Chondrocyte (in vitro differentiated cells): Measurements from ENCODE around the gene GANC. TPM values are rescaled to one million over a fixed set of nuclear protein-coding genes. Genes with fewer than 3 reads are reported as not detected.

Source experiments
- DNase-seq: peaks from one replicate; pipeline ENCODE4 v3.0.0; 2021; ENCODE audit warnings: mixed read lengths, low spot score
- H3K27ac Mint-ChIP-seq: one replicate; pipeline ENCODE4 v1.8.0; 2021; ENCODE audit warnings: mild to moderate bottlenecking, moderate library complexity, mixed read lengths; ENCODE audit not compliant: unreplicated experiment
- H3K27me3 Mint-ChIP-seq: 2 replicates; pipeline ENCODE4 v1.8.0; 2021; ENCODE audit warnings: low read depth, mixed read lengths
- H3K36me3 Mint-ChIP-seq: 2 replicates; pipeline ENCODE4 v1.8.0; 2021; ENCODE audit warnings: low read depth, mixed read lengths
- H3K4me1 Mint-ChIP-seq: 2 replicates; pipeline ENCODE4 v1.8.0; 2021; ENCODE audit warnings: low read depth, mild to moderate bottlenecking, mixed read lengths
- H3K4me3 Mint-ChIP-seq: one replicate; pipeline ENCODE4 v1.8.0; 2021; ENCODE audit warnings: mild to moderate bottlenecking, moderate library complexity, mixed read lengths; ENCODE audit not compliant: unreplicated experiment
- H3K9me3 Mint-ChIP-seq: 2 replicates; pipeline ENCODE4 v1.8.0; 2021; ENCODE audit warnings: low read depth, mixed read lengths
- CTCF ChIP-seq: fragments of 200-600 bp; sonication (generic); IDR thresholded peaks from 2 replicates; pipeline ENCODE4 v1.5.0; 2021; ENCODE audit warnings: antibody characterized with exemption, mild to moderate bottlenecking, moderate library complexity
- total RNA-seq: library from RNA; stranded (reverse); gene quantifications from 3 replicates; pipeline ENCODE4 v1.2.1, GENCODE V29; 2021

The GANC gene
- total RNA-seq, 1 donor from 2014 or later, result 20.7 TPM

DNA sequence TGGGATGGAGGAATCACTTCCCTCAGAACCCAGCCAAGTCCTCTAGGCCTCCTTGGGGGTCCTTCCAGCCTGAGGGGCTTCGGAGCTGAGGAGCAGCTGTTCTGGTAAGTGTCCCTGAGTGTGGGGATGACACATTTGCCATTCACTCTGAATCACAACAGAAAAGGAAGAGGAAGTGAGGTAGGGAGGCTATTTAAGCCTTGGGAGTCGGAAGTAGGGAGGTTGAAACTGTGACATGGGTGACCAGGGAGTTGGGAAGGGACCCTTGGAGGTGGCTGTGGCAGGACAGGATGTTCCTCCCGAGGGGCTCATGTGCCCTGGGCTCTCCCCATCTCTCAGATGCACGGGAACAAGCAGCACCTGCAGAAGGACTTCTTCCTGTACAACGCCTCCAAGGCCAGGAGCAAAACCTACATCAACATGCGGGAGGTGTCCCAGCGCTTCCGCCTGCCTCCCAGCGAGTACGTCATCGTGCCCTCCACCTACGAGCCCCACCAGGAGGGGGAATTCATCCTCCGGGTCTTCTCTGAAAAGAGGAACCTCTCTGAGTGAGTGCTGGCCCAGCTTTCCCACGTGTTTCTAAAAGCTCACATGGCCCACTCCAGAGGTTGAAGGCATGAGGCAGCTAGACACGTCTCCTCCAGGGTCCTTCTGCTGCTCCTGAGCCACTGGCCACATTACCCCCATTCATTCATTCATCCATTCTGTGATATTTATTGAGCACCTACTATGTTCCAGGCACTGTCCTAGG lies 129.6 kb downstream of the GANC start:
- H3K27me3 Mint-ChIP-seq, result no peaks in the 10 kb centered on the region
- peaks cover 2% of the 10 kb centered on the region for H3K36me3 Mint-ChIP-seq
- no peaks in the 10 kb centered on the region for H3K9me3 Mint-ChIP-seq
- no peak for DNase-seq
- no peaks in the 10 kb centered on the region for H3K4me1 Mint-ChIP-seq
- no peak for TF ChIP-seq CTCF
- H3K27ac Mint-ChIP-seq, result no peak overlapping the region
- H3K4me3 Mint-ChIP-seq, result no peak overlapping the region

DNA sequence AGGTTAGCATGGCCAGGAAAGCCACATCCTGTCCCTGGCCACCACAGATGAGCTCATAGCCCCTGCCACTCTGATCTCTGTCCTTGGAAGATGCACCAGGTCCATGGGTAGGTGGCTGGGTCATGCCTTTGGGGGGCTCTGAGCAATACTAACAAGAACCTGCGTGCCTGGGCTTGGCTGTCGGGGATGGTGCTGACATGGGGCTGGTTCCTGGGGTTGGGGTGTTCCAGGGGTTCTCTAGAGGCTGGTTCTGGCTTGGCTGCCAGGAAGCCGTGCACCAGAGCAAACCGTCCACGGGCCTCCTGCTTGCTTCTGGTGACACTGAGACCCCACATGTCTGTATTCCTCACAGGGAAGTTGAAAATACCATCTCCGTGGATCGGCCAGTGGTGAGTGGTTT lies 130.4 kb downstream of the GANC start:
- no peak for TF ChIP-seq CTCF
- Mint-ChIP-seq H3K9me3 (no peaks in the 10 kb centered on the region), H3K36me3 (peaks cover 2% of the 10 kb centered on the region), H3K4me1 (no peaks in the 10 kb centered on the region), H3K4me3 (no peak overlapping the region), H3K27me3 (no peaks in the 10 kb centered on the region), H3K27ac (no peak overlapping the region)
- no peak for DNase-seq

- no peak for DNase-seq
- Mint-ChIP-seq H3K27me3 (no peaks in the 10 kb centered on the region), H3K27ac (no peak overlapping the region), H3K9me3 (no peaks in the 10 kb centered on the region), H3K36me3 (peaks cover 2% of the 10 kb centered on the region), H3K4me1 (no peaks in the 10 kb centered on the region), H3K4me3 (no peak overlapping the region)
- TF ChIP-seq CTCF, result no peak
Observed at GRCh38 chr15:42404461-42405235, 131.6 kb downstream of the GANC start.

DNA sequence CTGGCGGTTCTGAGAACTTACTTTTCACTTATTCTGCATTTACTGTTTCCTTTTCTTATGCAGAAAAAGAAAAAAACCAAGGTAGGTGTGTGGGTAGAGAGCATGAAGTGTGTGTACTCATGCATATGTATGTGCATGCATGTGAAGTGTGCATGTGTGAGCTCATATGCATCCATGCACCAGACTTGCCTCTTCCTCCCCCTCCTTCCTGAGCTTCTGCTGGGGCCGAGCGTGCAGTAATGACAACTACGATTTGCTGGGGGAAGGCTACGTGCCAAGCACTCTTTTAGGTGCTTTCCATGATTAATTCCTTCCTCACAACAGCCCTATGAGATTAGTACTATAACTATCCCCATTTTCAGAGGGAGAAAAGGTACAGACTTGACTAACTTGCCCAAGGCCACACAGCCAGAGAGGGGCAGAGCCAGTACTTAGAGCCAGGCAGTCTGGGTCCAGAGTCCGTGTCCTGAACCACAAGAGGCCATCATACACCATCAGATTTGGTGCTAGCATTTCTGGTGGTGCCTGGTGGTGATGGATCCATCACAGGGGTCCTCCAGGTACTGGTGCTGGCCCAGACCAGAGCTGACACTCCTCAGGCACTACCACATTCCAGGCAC lies 133.0 kb downstream of the GANC start:
- Mint-ChIP-seq H3K4me3 (no peak overlapping the region), H3K9me3 (no peaks in the 10 kb centered on the region), H3K36me3 (peaks cover 5% of the 10 kb centered on the region), H3K4me1 (no peaks in the 10 kb centered on the region), H3K27me3 (no peaks in the 10 kb centered on the region), H3K27ac (no peak overlapping the region)
- DNase-seq, result no peak
- no peak for TF ChIP-seq CTCF

Other genes with a start within 250 kb of the GANC start
- not detected in 3 replicates for gene PLA2G4D, start 178.6 kb upstream of the GANC start, total RNA-seq
- gene PLA2G4F, start 116.6 kb upstream of the GANC start, total RNA-seq, result not detected in 3 replicates
- 52.5 to 69.2 TPM (median 53.5 TPM) in 3 replicates for gene VPS39, start 64.9 kb upstream of the GANC start, total RNA-seq
- 47.8 to 49.5 TPM (median 48.4 TPM) in 3 replicates for gene TMEM87A, start 232 bp downstream of the GANC start, total RNA-seq
- 2.8 to 3.3 TPM (median 3.2 TPM) in 3 replicates for gene CAPN3, start 86.3 kb downstream of the GANC start, total RNA-seq
- gene ZNF106, start 217.9 kb downstream of the GANC start, total RNA-seq, result 57.6 to 80.2 TPM (median 58.1 TPM) in 3 replicates
- 66.0 to 85.6 TPM (median 74.0 TPM) in 3 replicates for gene SNAP23, start 222.4 kb downstream of the GANC start, total RNA-seq